ENCODE measurements around the gene UBE2B.

UBE2B gene

GRCh38 chr5:134409321-134409720, 38.0 kb downstream of the UBE2B start:
- Histone ChIP-seq H3K27me3 (replicated peaks; ENCODE audit: control insufficient read depth, insufficient read depth, low read length) (no peaks in the 10 kb centered on the region), H3K4me3 (replicated peaks; ENCODE audit: low read depth, low read length) (no peak overlapping the region), H3K36me3 (ENCODE audit: control insufficient read depth, insufficient read depth, low read length) (peaks cover 4% of the 10 kb centered on the region)
- no peak for TF ChIP-seq CTCF (IDR thresholded peaks at IDR 0.05; ENCODE audit: insufficient read depth, low read length, poor library complexity, severe bottlenecking)
- no peak for DNase-seq (ENCODE audit: extremely low read depth, insufficient read length)

GRCh38 chr5:134410822-134411221, 39.5 kb downstream of the UBE2B start:
- H3K27me3 ChIP-seq (replicated peaks; ENCODE audit: control insufficient read depth, insufficient read depth, low read length) = no peaks in the 10 kb centered on the region
- no peak for TF ChIP-seq CTCF (IDR thresholded peaks at IDR 0.05; ENCODE audit: insufficient read depth, low read length, poor library complexity, severe bottlenecking)
- DNase-seq (ENCODE audit: extremely low read depth, insufficient read length) = no peak
- peak overlapping the region; percentile 81 for H3K4me3 ChIP-seq (replicated peaks; ENCODE audit: low read depth, low read length)
- peaks cover 4% of the 10 kb centered on the region for H3K36me3 ChIP-seq (ENCODE audit: control insufficient read depth, insufficient read depth, low read length)

- H3K4me3 ChIP-seq (replicated peaks; ENCODE audit: low read depth, low read length) = peak overlapping the region; percentile 81
- no peaks in the 10 kb centered on the region for H3K27me3 ChIP-seq (replicated peaks; ENCODE audit: control insufficient read depth, insufficient read depth, low read length)
- peaks cover 4% of the 10 kb centered on the region for H3K36me3 ChIP-seq (ENCODE audit: control insufficient read depth, insufficient read depth, low read length)
- TF ChIP-seq CTCF (IDR thresholded peaks at IDR 0.05; ENCODE audit: insufficient read depth, low read length, poor library complexity, severe bottlenecking) = no peak
- no peak for DNase-seq (ENCODE audit: extremely low read depth, insufficient read length)
Measured at GRCh38 chr5:134411228-134411545, 39.8 kb downstream of the UBE2B start.

- peak; percentile 91 for DNase-seq (ENCODE audit: extremely low read depth, insufficient read length)
- TF ChIP-seq CTCF (IDR thresholded peaks at IDR 0.05; ENCODE audit: insufficient read depth, low read length, poor library complexity, severe bottlenecking) = peak; percentile 82
- no peaks in the 10 kb centered on the region; the same call in none of the 2 replicates for H3K36me3 ChIP-seq (ENCODE audit: control insufficient read depth, insufficient read depth, low read length)
Measured at GRCh38 chr5:134411546-134412266, 40.3 kb downstream of the UBE2B start, which contains the start of gene CDKN2AIPNL. CDKN2AIPNL (minus strand) TSS chr5:134411881; CDS start chr5:134411854, 27 bp downstream.

GRCh38 chr5:134413046-134413445, 41.7 kb downstream of the UBE2B start:
- Histone ChIP-seq H3K27me3 (replicated peaks; ENCODE audit: control insufficient read depth, insufficient read depth, low read length) (no peaks in the 10 kb centered on the region), H3K4me3 (replicated peaks; ENCODE audit: low read depth, low read length) (no peak overlapping the region), H3K36me3 (ENCODE audit: control insufficient read depth, insufficient read depth, low read length) (no peaks in the 10 kb centered on the region; the same call in 1 of the 2 replicates)
- TF ChIP-seq CTCF (IDR thresholded peaks at IDR 0.05; ENCODE audit: insufficient read depth, low read length, poor library complexity, severe bottlenecking) = no peak
- no peak for DNase-seq (ENCODE audit: extremely low read depth, insufficient read length)

More at GRCh38 chr5:134411546-134412266, 40.3 kb downstream of the UBE2B start, which contains the start of gene CDKN2AIPNL:
- Histone ChIP-seq H3K4me3 (replicated peaks; ENCODE audit: low read depth, low read length) (peak within 1 kb of the TSS; percentile 81), H3K27me3 (replicated peaks; ENCODE audit: control insufficient read depth, insufficient read depth, low read length) (no peaks in the 10 kb centered on the region)
